22Rv1 (cell line): ENCODE measurements around the gene SLC66A1.

Source experiments
- CTCF ChIP-seq: fragments of 450-650 bp; IDR thresholded peaks from 2 replicates; pipeline ENCODE4 v1.5.1; 2017; ENCODE audit warnings: mild to moderate bottlenecking
- ZFX ChIP-seq: fragments of 450-650 bp; IDR thresholded peaks from 2 replicates; pipeline ENCODE4 v1.6.1; 2017; ENCODE audit warnings: antibody characterized with exemption, borderline replicate concordance

- no peak for TF ChIP-seq CTCF
- TF ChIP-seq ZFX: no peak
Observed at GRCh38 chr1:19330449-19331135, 18.5 kb downstream of the SLC66A1 start.
